GM12891 (cell line): ENCODE measurements around the gene OR10K1.

Experiments
- PAX5 ChIP-seq: IDR thresholded peaks from 2 replicates; pipeline ENCODE4 v1.6.1; 2011; ENCODE audit warnings: low read length, moderate library complexity, mild to moderate bottlenecking; ENCODE audit not compliant: insufficient read depth, severe bottlenecking
- POLR2A ChIP-seq: IDR thresholded peaks from 2 replicates; pipeline ENCODE4 v1.6.1; 2011; ENCODE audit warnings: low read depth, low read length, control low read depth
- POLR2AphosphoS5 ChIP-seq: IDR thresholded peaks from 2 replicates; pipeline ENCODE4 v1.6.1; 2011; ENCODE audit warnings: low read depth, low read length, control low read depth
- POU2F2 ChIP-seq: IDR thresholded peaks from 2 replicates; pipeline ENCODE4 v1.6.1; 2011; ENCODE audit warnings: low read depth, mild to moderate bottlenecking, control low read depth, low read length, moderate library complexity
- SPI1 ChIP-seq: IDR thresholded peaks from 2 replicates; pipeline ENCODE4 v1.6.1; 2011; ENCODE audit warnings: low read depth, low read length, control low read depth
- TAF1 ChIP-seq: IDR thresholded peaks from 2 replicates; pipeline ENCODE4 v1.6.1; 2011; ENCODE audit warnings: low read depth, low read length, control low read depth

- TF ChIP-seq POLR2A: no peak
- TF ChIP-seq SPI1: no peak
- no peak for TF ChIP-seq POLR2AphosphoS5
- no peak for TF ChIP-seq TAF1
- no peak for TF ChIP-seq PAX5
- no peak for TF ChIP-seq POU2F2
Measured at GRCh38 chr1:158507511-158507910, 45.9 kb downstream of the OR10K1 start.
